Stomach (tissue), 19 donors: ENCODE measurements around the gene SP3. TPM values are rescaled to one million over a fixed set of nuclear protein-coding genes. Genes with fewer than 3 reads are reported as not detected.

Experiments used
- DNase-seq, 2 donors: peaks; one replicate each; pipeline versions ENCODE4 v3.0.0 to v3.0.0-alpha.2; 2013 to 2019
- H3K27ac ChIP-seq, 5 donors: fragments of 200-600 bp in 4 of 5; sonication (generic) in 4 of 5; one replicate each; pipeline ENCODE4 v1.5.1; 2013 to 2019; ENCODE audit warnings: mild to moderate bottlenecking in 1 of 5, moderate library complexity in 1 of 5
- H3K27me3 ChIP-seq, 3 donors: fragments of 200-600 bp; sonication (generic); one replicate each; pipeline ENCODE4 v1.5.1; 2017 to 2019; ENCODE audit warnings: mixed run types in 1 of 3
- H3K36me3 ChIP-seq, 4 donors: fragments of 200-600 bp; sonication (generic); 1 replicate in 3 of 4; 2 replicates in 1 of 4; pipeline ENCODE4 v1.5.1; 2016 to 2019
- H3K4me1 ChIP-seq, 4 donors: fragments of 200-600 bp; sonication (generic); one replicate each; pipeline ENCODE4 v1.5.1; 2016 to 2019
- H3K4me3 ChIP-seq, 4 donors: fragments of 200-600 bp; sonication (generic) in 3 of 4; one replicate each; pipeline ENCODE4 v1.5.1; 2016 to 2019; ENCODE audit warnings: mild to moderate bottlenecking in 1 of 4
- H3K9me3 ChIP-seq, 4 donors: fragments of 200-600 bp; sonication (generic); one replicate each; pipeline ENCODE4 v1.5.1; 2016 to 2019
- CTCF ChIP-seq, 7 experiments: fragments of 450-650 bp in 4 of 7; fragments of 200-600 bp in 3 of 7; sonication (generic) in 3 of 7; IDR thresholded peaks; one replicate each; pipeline ENCODE4 v1.5.1; 2016 to 2019; ENCODE audit warnings: antibody characterized with exemption in 7 of 7, control low read depth in 2 of 7, mild to moderate bottlenecking in 1 of 7
- EP300 ChIP-seq: sonication (generic); formaldehyde crosslinking; IDR thresholded peaks from one replicate; pipeline ENCODE4 v1.6.1; 2017; ENCODE audit warnings: antibody characterized with exemption
- POLR2A ChIP-seq, 4 donors: fragments of 450-650 bp; IDR thresholded peaks; one replicate each; pipeline ENCODE4 v1.6.1; 2016; ENCODE audit warnings: antibody characterized with exemption in 4 of 4, control low read depth in 2 of 4, mild to moderate bottlenecking in 1 of 4, moderate library complexity in 1 of 4
- POLR2AphosphoS5 ChIP-seq, 3 donors: sonication (generic); formaldehyde crosslinking; IDR thresholded peaks; one replicate each; pipeline ENCODE4 v1.6.1; 2016; ENCODE audit warnings: antibody characterized with exemption in 3 of 3
- WGBS, 5 donors: extraction: QIAGEN DNeasy Blood & Tissue Kit in 3 of 5; methylation state at CpG; one replicate each; pipeline versions ENCODE4 v1.1.5 to v1.1.7; 2013 to 2018; 5-methylcytosine and 5-hydroxymethylcytosine counted together
- intact Hi-C: fragments of 100-400 bp; cut with DNase I; formaldehyde crosslinking; loops from one replicate; pipeline ENCODE4 v1.15.1; 2023; ENCODE audit warnings: low total_unique reads
- long read RNA-seq, 10 donors: transcript quantifications; one replicate each; lab custom pipeline, GENCODE V29; 2026
- polyA plus RNA-seq, 3 donors: library from polyadenylated mRNA; stranded (reverse); fragments of 200-250 nt; gene quantifications; one replicate each; pipeline ENCODE4 v1.2.3, GENCODE V29; 2013
- total RNA-seq, 5 donors: library from RNA; depleted of rRNA; stranded (reverse); fragments of >200 nt; gene quantifications; one replicate each; pipeline versions ENCODE4 v1.1.0 to v1.2.3, GENCODE V29; 2014 to 2016
- donor health status: healthy with polysubstance abuse.
- donor health status: Bipolar disorder and iron deficiency.
- donor health status: healthy.

SP3 gene
- total RNA-seq (100 to 1,000 TPM in 1 of 5 donors, 10 to 100 TPM in 4; 32.4 to 147 (median 80.4) TPM), polyA plus RNA-seq (10 to 100 TPM; 15.0 to 21.1 (median 17.8) TPM)
- long read RNA-seq, donor 1, partial matches to known transcripts = 6 of 6 reads
- long read RNA-seq, donor 1, other reads (novel, unspliced or antisense) = 0 of 6 reads
- long read RNA-seq, donor 2, full-length matches to known transcripts = 3 of 3 reads
- long read RNA-seq, donor 2, partial matches to known transcripts = 0 of 3 reads
- long read RNA-seq, donor 2, other reads (novel, unspliced or antisense) = 0 of 3 reads
- long read RNA-seq, donor 3, partial matches to known transcripts = 0 of 1 reads
- long read RNA-seq, donor 3, other reads (novel, unspliced or antisense) = 0 of 1 reads
- long read RNA-seq, donor 4, partial matches to known transcripts = 0 of 1 reads
- long read RNA-seq, donor 4, other reads (novel, unspliced or antisense) = 0 of 1 reads
- long read RNA-seq, donor 5, full-length matches to known transcripts = 7 of 24 reads
- long read RNA-seq, donor 5, partial matches to known transcripts = 17 of 24 reads
- long read RNA-seq, donor 5, other reads (novel, unspliced or antisense) = 0 of 24 reads
- long read RNA-seq, donor 6 = 0 reads
- long read RNA-seq, donor 7, full-length matches to known transcripts = 6 of 19 reads
- long read RNA-seq, donor 7, partial matches to known transcripts = 13 of 19 reads
- long read RNA-seq, donor 7, other reads (novel, unspliced or antisense) = 0 of 19 reads
- long read RNA-seq, donor 8, partial matches to known transcripts = 0 of 3 reads
- long read RNA-seq, donor 8, other reads (novel, unspliced or antisense) = 0 of 3 reads
- long read RNA-seq, donor 9, full-length matches to known transcripts = 2 of 2 reads
- long read RNA-seq, donor 9, partial matches to known transcripts = 0 of 2 reads
- long read RNA-seq, donor 9, other reads (novel, unspliced or antisense) = 0 of 2 reads
- long read RNA-seq, donor 10, partial matches to known transcripts = 0 of 3 reads
- long read RNA-seq, donor 10, other reads (novel, unspliced or antisense) = 0 of 3 reads

GRCh38 chr2:173965372-173966025 is at the start of gene SP3:
TSS of gene SP3 (minus strand) at chr2:173965373. CDS start at chr2:173965171, 202 bp downstream.
- Histone ChIP-seq H3K36me3 (peaks cover 0 to 6% (median 0%) of the 10 kb centered on the region in 4 donors), H3K27ac (peak within 1 kb of the TSS; percentile 99 to 100 (median 100)), H3K27me3 (no peaks in the 10 kb centered on the region), H3K9me3 (no peaks in the 10 kb centered on the region), H3K4me3 (peak within 1 kb of the TSS; percentile 81 to 96 (median 92)), H3K4me1 (peaks cover 21 to 49% (median 38%) of the 10 kb centered on the region in 4 donors)
- TF ChIP-seq CTCF (IDR thresholded peaks at IDR 0.05) (peak in 1 of 7 experiments; percentile 8), POLR2AphosphoS5 (IDR thresholded peaks at IDR 0.05) (peak; percentile 67 to 93 (median 80)), EP300 (no peak), POLR2A (IDR thresholded peaks at IDR 0.05) (peak in 2 of 4 donors; percentile 20 to 55)
- intact Hi-C loops = no loop called here
- 0 to 1% (median 1%) methylated on average over 19 to 52 of the region's 52 CpGs for WGBS, 5 donors
- peak; percentile 97 to 99 for DNase-seq

GRCh38 chr2:174014699-174015070 is 49.5 kb upstream of the SP3 start:
- H3K4me1 ChIP-seq = peaks cover 13 to 40% (median 29%) of the 10 kb centered on the region in 4 donors
- no peaks in the 10 kb centered on the region for H3K27me3 ChIP-seq
- H3K9me3 ChIP-seq = no peaks in the 10 kb centered on the region
- no peak overlapping the region for H3K4me3 ChIP-seq
- H3K27ac ChIP-seq = peak overlapping the region in 4 of 5 donors; percentile 81 to 92 (median 84)
- DNase-seq = peak in 1 of 2 donors; percentile 56
- H3K36me3 ChIP-seq = no peaks in the 10 kb centered on the region
- intact Hi-C loops = no loop called here
- 87 to 96% (median 91%) methylated on average over 2 of the region's 2 CpGs for WGBS, 5 donors
- no peak for TF ChIP-seq POLR2AphosphoS5 (IDR thresholded peaks at IDR 0.05)
- TF ChIP-seq EP300 = no peak

- Histone ChIP-seq H3K36me3 (no peaks in the 10 kb centered on the region), H3K9me3 (no peaks in the 10 kb centered on the region), H3K27ac (peak overlapping the region in 4 of 5 donors; percentile 81 to 92 (median 84)), H3K4me3 (no peak overlapping the region), H3K4me1 (peaks cover 13 to 40% (median 31%) of the 10 kb centered on the region in 4 donors), H3K27me3 (no peaks in the 10 kb centered on the region)
- intact Hi-C loops = no loop called here
- no peak for DNase-seq
- TF ChIP-seq POLR2A (IDR thresholded peaks at IDR 0.05) = no peak
- 76 to 90% (median 83%) methylated on average over 6 of the region's 6 CpGs for WGBS, 5 donors
Observed at GRCh38 chr2:174014011-174014698, 49.0 kb upstream of the SP3 start.

GRCh38 chr2:174013315-174013751 is 48.2 kb upstream of the SP3 start:
- peaks cover 13 to 40% (median 31%) of the 10 kb centered on the region in 4 donors for H3K4me1 ChIP-seq
- H3K27me3 ChIP-seq = no peaks in the 10 kb centered on the region
- no peaks in the 10 kb centered on the region for H3K36me3 ChIP-seq
- no peaks in the 10 kb centered on the region for H3K9me3 ChIP-seq
- TF ChIP-seq POLR2A (IDR thresholded peaks at IDR 0.05) (no peak), CTCF (IDR thresholded peaks at IDR 0.05) (no peak), POLR2AphosphoS5 (IDR thresholded peaks at IDR 0.05) (no peak), EP300 (no peak)
- peak overlapping the region; percentile 77 to 92 (median 82) for H3K27ac ChIP-seq
- intact Hi-C loops = no loop called here
- H3K4me3 ChIP-seq = peak overlapping the region; percentile 39 to 56 (median 52)
- 20 to 38% (median 35%) methylated on average over 17 of the region's 17 CpGs for WGBS, 5 donors
- DNase-seq = peak in 1 of 2 donors; percentile 59
